ENCODE data around the gene TPM2.

The TPM2 gene

DNA sequence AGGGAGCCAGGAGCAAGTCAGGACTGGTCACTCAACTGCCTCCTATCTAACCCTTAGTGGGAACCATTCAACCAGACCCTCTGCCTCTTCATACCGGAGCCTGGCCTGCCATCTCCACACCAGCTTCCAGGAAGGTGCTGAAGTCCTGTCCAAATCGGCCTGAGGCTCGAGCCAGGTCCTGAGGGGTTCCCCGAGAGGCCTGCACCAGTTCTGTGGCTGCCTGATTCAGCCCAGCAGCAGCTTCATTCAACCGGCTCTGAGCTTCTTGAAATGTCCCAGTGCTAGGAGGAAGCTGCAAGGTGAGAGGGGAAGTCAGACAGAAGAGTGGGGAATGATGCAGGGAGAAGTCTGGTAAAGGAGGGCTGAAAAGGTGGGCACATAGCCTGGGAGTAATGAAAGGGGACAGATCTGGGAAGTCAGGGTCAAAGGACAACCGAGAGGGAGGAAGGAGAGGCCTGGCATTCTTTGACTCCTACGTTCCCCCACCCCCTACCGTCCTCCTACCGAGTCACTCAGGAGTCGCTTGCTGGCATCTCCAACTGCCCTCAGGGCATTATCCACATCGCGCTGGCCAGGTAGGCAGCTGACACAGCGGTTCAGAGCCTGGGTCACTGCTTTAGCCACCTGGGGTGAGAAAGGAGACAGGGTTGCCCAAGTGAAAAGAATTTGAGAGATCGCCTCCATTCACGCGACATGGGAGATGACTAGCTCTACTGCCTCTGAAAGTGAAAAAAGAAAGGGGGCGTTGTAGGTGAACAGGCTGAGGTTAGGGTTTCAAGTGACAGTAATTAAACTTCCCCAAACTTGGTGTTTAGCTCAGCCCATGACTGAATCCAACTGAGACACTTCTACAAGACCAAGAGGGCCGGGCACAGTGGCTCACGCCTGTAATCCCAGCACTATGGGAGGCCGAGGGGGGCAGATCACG lies 22.0 kb upstream of the TPM2 start:
- TF ChIP-seq, protein P1, sequence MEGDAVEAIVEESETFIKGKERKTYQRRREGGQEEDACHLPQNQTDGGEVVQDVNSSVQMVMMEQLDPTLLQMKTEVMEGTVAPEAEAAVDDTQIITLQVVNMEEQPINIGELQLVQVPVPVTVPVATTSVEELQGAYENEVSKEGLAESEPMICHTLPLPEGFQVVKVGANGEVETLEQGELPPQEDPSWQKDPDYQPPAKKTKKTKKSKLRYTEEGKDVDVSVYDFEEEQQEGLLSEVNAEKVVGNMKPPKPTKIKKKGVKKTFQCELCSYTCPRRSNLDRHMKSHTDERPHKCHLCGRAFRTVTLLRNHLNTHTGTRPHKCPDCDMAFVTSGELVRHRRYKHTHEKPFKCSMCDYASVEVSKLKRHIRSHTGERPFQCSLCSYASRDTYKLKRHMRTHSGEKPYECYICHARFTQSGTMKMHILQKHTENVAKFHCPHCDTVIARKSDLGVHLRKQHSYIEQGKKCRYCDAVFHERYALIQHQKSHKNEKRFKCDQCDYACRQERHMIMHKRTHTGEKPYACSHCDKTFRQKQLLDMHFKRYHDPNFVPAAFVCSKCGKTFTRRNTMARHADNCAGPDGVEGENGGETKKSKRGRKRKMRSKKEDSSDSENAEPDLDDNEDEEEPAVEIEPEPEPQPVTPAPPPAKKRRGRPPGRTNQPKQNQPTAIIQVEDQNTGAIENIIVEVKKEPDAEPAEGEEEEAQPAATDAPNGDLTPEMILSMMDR (conservative IDR thresholded peaks at IDR 0.05; ENCODE audit: low read length): no peak
- H3K4me3 ChIP-seq (ENCODE audit: low read length): no peak overlapping the region
- no peak for DNase-seq (ENCODE audit: low read depth)

DNA sequence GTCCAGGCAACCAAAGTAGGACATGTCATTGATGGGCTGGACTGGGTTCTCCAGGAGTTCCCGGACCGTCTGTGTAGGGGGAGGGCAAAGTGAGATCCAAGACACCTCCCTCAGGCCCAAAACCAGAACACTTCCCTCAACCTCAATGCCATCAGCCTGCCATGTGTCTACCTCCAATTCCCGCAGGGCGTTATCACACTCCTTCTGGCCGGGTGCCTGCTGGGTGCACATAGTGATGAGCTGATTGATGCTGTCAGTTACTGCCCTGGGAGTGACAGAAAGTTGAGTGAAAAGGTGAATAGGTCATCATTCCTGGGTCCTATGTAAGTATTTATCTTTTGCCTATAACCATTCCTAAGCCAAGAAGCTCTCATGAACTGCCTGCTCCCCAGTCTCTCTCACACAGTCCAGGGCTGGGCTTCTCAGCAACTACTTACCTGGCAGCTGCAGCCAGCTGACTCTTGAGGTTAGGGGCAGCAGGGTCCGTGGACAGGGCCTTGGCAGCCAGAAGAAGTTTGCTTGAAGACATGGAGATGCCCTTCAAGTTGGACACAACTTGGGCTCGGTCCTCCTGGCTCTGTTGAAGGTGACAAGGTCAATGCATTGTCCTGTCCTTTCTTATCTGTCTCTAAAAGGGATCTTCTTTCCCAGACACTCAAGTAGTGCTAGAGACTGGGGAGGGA lies 21.2 kb upstream of the TPM2 start:
- no peak overlapping the region for H3K4me3 ChIP-seq (ENCODE audit: low read length)
- DNase-seq (ENCODE audit: low read depth): no peak

DNA sequence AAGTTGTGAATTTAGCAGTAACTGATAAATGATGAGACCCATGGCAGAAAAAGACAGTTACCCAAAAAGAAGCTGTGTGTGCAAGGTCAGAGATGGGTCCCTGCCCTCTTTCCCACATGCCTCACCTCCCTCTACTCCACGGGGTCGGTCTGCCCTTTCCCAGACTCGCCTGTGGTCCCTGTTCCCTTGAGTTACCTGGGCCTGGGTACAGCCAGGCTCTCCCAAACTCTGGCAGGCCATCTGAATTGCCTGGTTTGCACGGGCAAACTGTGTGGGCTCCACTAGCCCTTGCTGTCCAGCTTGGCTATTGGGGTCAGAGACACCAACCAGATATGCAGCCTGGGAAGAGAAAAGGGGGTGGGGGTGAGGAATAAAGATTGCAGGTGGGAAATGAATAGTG lies 18.4 kb upstream of the TPM2 start:
- TF ChIP-seq, protein P1 (conservative IDR thresholded peaks at IDR 0.05; ENCODE audit: low read length): no peak
- DNase-seq (ENCODE audit: low read depth): no peak
- H3K4me3 ChIP-seq (ENCODE audit: low read length): no peak overlapping the region

More for the DNA sequence above, 21.2 kb upstream of the TPM2 start:
- TF ChIP-seq, protein P1 (conservative IDR thresholded peaks at IDR 0.05; ENCODE audit: low read length): no peak

DNA sequence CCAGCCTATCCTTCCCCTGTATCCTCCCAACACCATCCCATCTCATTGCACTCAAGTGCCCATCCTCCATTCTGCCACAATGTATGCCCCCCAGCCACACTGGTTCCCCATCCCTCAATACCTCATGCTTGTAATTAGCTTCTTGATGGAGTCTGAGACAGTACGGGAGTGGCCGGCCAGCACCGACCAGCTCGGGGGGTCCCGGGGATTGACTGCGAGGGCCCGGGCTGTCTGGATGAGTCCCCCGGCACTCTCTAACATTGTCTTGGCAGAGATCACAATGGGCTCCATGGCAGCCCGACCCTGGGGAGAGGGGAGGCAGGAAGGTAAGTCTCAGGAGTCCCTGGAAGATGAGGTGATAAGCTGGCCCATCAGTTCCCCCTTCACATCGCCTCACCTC lies 17.2 kb upstream of the TPM2 start:
- H3K4me3 ChIP-seq (ENCODE audit: low read length): no peak overlapping the region
- TF ChIP-seq, protein P1 (conservative IDR thresholded peaks at IDR 0.05; ENCODE audit: low read length): no peak
- no peak for DNase-seq (ENCODE audit: low read depth)

DNA sequence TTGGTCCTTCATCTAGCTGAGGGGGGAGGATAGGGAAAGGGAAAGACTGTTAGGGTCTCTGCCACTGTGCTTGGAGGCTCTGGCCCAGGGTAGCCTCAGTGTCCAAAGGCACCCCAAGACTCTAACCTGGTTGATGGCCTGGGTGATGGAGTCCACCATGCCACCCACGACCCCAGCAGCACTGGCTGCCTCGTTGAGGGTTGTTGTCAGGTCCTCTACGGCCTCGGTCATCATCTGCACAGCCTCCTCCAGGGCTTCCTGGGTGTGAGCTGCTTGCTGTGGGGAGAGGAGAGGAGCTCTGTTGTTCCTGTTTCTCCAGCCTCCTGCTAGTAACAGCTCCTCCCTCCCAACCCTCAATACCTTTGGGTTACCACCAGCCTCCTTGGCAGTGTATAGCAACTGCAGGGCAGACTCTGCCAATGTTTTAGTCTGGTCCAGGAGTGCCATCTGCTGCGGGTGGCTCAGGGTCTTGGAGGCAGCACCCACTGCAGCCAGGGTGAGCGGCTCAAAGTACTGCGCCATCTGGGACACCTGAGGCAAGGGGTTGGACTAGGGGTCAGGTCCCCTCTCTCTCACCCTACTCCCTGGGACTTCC lies 16.2 kb upstream of the TPM2 start:
- TF ChIP-seq, protein P1 (conservative IDR thresholded peaks at IDR 0.05; ENCODE audit: low read length): no peak
- DNase-seq (ENCODE audit: low read depth): no peak
- H3K4me3 ChIP-seq (ENCODE audit: low read length): no peak overlapping the region

DNA sequence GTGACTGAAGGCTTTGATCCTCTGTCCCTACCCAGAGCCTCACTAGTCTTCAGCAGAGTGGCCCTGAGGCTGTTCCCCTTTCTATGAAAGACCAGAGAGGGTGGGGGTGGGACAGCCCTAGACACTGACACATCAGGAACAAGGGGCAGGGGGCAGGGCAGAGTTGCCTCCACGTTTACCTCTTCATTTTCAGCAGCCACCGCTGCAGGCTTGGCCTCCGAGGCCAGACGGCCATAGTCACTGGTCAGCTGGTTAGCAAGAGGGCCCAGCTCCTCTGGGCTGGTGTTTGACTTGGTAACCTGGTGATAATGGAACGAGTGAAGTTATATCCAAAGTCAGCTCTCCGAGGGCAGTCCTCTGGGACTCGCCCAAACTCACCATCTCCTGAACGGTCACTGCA lies 15.6 kb upstream of the TPM2 start:
- no peak for DNase-seq (ENCODE audit: low read depth)
- TF ChIP-seq, protein P1 (conservative IDR thresholded peaks at IDR 0.05; ENCODE audit: low read length): no peak
- H3K4me3 ChIP-seq (ENCODE audit: low read length): no peak overlapping the region

All from AG10803 (cell line).